HG02588 (cell line): ENCODE results near the gene COL6A5.
"Not testable (repeated sequence)": the region's sequence is repeated elsewhere in the genome, so short reads cannot be mapped to it uniquely, and the experiment has no call there.

Source experiments
- ATAC-seq: cut with Tn5 transposase; IDR thresholded peaks from one replicate; pipeline ENCODE4 v1.9.1; 2021; ENCODE audit warnings: mild to moderate bottlenecking, moderate library complexity; ENCODE audit not compliant: unreplicated experiment

The COL6A5 gene

GRCh38 chr3:130432086-130432485, 86.6 kb downstream of the COL6A5 start:
- ATAC-seq = not testable (repeated sequence)

- ATAC-seq = no peak
These were observed 87.8 kb downstream of the COL6A5 start for GRCh38 chr3:130433306-130433705.

- ATAC-seq = no peak
These were observed 96.8 kb downstream of the COL6A5 start for GRCh38 chr3:130442284-130442683.

- not testable (repeated sequence) for ATAC-seq
These were observed 101.4 kb downstream of the COL6A5 start for GRCh38 chr3:130446840-130447239.

GRCh38 chr3:130448155-130448554, 102.7 kb downstream of the COL6A5 start:
- not testable (repeated sequence) for ATAC-seq

- ATAC-seq = no peak
These were observed 111.1 kb downstream of the COL6A5 start for GRCh38 chr3:130456540-130456939.

GRCh38 chr3:130457671-130458070, 112.2 kb downstream of the COL6A5 start:
- ATAC-seq = no peak

GRCh38 chr3:130459944-130460343, 114.5 kb downstream of the COL6A5 start:
- ATAC-seq = no peak

- no peak for ATAC-seq
These were observed 116.6 kb downstream of the COL6A5 start for GRCh38 chr3:130462089-130462488.

- no peak for ATAC-seq
These were observed 117.7 kb downstream of the COL6A5 start for GRCh38 chr3:130463221-130463620.

GRCh38 chr3:130465521-130465920, 120.0 kb downstream of the COL6A5 start:
- ATAC-seq = no peak

GRCh38 chr3:130468311-130468710, 122.8 kb downstream of the COL6A5 start:
- no peak for ATAC-seq

- ATAC-seq = no peak
These were observed 124.7 kb downstream of the COL6A5 start for GRCh38 chr3:130470126-130470525.

- no peak for ATAC-seq
These were observed 127.9 kb downstream of the COL6A5 start for GRCh38 chr3:130473416-130473815.

GRCh38 chr3:130480736-130481135, 135.3 kb downstream of the COL6A5 start:
- ATAC-seq = no peak

- ATAC-seq = no peak
These were observed 142.8 kb downstream of the COL6A5 start for GRCh38 chr3:130488288-130488687.

- no peak for ATAC-seq
These were observed 143.4 kb downstream of the COL6A5 start for GRCh38 chr3:130488769-130489450.

GRCh38 chr3:130490241-130490640, 144.8 kb downstream of the COL6A5 start:
- ATAC-seq = no peak

- no peak for ATAC-seq
These were observed 146.0 kb downstream of the COL6A5 start for GRCh38 chr3:130491431-130491830.

- no peak for ATAC-seq
These were observed 159.2 kb downstream of the COL6A5 start for GRCh38 chr3:130504701-130505100.

- ATAC-seq = no peak
These were observed 160.6 kb downstream of the COL6A5 start for GRCh38 chr3:130506031-130506430.

- ATAC-seq = no peak
These were observed 162.3 kb downstream of the COL6A5 start for GRCh38 chr3:130507746-130508145.

GRCh38 chr3:130509008-130509407, 163.5 kb downstream of the COL6A5 start:
- ATAC-seq = no peak
